ENCODE data around the gene MORC1. TPM values are rescaled to one million over a fixed set of nuclear protein-coding genes. Genes with fewer than 3 reads are reported as not detected.

MORC1 gene
- total RNA-seq, 1 donor, result not detected

DNA sequence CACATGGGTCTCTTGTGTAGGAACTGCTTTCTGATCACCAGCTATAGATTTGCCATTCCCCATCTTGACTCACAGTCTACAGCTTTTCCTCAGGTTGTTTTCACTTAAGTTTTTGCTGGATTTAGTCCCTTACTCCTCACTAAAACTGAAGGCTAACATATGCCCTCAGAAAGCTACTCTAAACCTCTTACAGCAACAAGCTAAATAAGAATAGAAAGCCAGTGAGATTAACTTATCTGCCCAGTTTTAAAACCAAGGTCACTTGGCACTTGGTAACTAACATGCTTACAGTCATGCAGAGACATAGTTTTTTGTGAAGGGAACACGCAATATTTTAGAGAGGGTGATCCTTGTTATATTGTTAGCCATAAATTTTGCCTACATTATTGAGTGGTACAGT lies 164.2 kb downstream of the MORC1 start, which contains the start of gene GUCA1C:
Gene GUCA1C, minus strand, starts transcription at position 180 of the 400 bp plus-strand sequence. Its CDS starts 117 bp downstream, at position 63.
- no peak for DNase-seq (ENCODE audit: low read depth)
- TF ChIP-seq, protein P1, sequence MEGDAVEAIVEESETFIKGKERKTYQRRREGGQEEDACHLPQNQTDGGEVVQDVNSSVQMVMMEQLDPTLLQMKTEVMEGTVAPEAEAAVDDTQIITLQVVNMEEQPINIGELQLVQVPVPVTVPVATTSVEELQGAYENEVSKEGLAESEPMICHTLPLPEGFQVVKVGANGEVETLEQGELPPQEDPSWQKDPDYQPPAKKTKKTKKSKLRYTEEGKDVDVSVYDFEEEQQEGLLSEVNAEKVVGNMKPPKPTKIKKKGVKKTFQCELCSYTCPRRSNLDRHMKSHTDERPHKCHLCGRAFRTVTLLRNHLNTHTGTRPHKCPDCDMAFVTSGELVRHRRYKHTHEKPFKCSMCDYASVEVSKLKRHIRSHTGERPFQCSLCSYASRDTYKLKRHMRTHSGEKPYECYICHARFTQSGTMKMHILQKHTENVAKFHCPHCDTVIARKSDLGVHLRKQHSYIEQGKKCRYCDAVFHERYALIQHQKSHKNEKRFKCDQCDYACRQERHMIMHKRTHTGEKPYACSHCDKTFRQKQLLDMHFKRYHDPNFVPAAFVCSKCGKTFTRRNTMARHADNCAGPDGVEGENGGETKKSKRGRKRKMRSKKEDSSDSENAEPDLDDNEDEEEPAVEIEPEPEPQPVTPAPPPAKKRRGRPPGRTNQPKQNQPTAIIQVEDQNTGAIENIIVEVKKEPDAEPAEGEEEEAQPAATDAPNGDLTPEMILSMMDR (IDR thresholded peaks at IDR 0.05; ENCODE audit: insufficient read depth, low read depth, low read length), result no peak
- no peak within 1 kb of the TSS for H3K4me3 ChIP-seq (ENCODE audit: low read depth, low read length)

DNA sequence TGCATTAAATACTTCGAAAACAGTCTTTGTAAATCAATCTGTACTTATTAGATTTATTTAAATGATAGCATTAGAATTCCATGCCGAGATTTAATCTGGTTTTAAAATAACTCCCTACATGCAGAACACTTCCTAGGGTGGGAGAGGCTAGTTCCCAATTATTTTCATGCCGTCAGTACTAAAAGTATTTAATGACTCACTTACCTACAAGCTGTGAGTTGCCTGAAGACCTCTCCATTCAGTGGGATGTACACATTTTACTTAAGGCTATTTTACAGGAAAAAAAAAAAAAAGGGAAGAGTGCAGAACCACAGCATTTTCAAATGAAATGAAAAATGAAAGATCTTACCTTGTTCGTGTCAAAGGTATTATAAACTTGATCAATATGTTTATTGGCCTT lies 164.7 kb downstream of the MORC1 start:
- TF ChIP-seq, protein P1 (IDR thresholded peaks at IDR 0.05; ENCODE audit: insufficient read depth, low read depth, low read length), result no peak
- H3K4me3 ChIP-seq (ENCODE audit: low read depth, low read length), result no peak overlapping the region
- DNase-seq (ENCODE audit: low read depth), result no peak

DNA sequence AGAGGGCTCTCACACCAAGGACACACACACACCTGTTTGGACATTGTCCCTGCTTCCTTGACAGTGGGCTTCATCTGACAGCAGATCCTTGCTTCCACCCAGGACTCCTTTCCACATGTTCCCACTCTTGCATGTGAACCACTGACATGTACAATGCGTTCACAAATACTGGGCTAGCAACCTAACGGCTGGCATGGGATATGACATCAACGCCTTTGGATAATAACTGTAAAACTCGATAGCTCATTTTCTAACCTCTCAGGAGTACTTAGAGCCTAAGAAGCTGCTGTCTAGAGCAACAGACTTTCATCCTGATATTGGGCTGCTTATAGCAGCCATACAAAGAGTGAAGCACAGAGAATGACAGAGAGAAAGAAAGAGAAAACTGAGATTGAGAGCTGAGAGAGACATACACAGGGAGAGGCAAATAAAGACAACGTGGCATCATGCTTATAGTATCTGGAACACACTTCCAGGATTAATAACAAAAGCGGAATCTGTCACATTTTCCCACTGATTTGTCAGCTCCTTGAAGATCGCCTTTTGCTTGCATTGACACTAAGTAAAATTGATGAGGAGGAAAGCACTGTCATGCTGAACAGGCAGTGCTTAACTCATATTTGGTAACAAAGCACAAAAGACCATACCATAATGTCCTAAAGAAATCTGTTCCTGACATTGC lies 166.0 kb downstream of the MORC1 start:
- no peak for DNase-seq (ENCODE audit: low read depth)
- TF ChIP-seq, protein P1 (IDR thresholded peaks at IDR 0.05; ENCODE audit: insufficient read depth, low read depth, low read length), result no peak
- no peak overlapping the region for H3K4me3 ChIP-seq (ENCODE audit: low read depth, low read length)

DNA sequence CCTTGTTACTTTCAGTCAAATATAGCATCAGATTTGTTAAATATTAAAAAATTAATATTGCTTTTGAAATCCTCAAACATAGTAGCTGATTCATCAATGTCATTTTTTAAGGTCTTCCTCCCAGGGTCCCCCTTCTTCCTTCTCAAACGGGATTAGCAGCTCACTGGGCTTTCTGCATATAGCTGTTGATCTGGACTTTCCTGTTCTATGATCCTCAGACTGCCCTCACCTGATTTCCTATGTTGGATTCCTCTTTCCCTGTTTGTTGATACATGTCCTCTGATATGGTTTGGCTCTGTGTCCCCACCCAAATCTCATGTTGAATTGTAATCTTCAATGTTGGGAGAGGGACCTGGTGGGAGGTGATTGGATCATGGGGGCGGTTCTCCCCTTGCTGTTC lies 170.1 kb downstream of the MORC1 start:
- H3K4me3 ChIP-seq (ENCODE audit: low read depth, low read length), result no peak overlapping the region
- no peak for DNase-seq (ENCODE audit: low read depth)
- TF ChIP-seq, protein P1 (IDR thresholded peaks at IDR 0.05; ENCODE audit: insufficient read depth, low read depth, low read length), result no peak

DNA sequence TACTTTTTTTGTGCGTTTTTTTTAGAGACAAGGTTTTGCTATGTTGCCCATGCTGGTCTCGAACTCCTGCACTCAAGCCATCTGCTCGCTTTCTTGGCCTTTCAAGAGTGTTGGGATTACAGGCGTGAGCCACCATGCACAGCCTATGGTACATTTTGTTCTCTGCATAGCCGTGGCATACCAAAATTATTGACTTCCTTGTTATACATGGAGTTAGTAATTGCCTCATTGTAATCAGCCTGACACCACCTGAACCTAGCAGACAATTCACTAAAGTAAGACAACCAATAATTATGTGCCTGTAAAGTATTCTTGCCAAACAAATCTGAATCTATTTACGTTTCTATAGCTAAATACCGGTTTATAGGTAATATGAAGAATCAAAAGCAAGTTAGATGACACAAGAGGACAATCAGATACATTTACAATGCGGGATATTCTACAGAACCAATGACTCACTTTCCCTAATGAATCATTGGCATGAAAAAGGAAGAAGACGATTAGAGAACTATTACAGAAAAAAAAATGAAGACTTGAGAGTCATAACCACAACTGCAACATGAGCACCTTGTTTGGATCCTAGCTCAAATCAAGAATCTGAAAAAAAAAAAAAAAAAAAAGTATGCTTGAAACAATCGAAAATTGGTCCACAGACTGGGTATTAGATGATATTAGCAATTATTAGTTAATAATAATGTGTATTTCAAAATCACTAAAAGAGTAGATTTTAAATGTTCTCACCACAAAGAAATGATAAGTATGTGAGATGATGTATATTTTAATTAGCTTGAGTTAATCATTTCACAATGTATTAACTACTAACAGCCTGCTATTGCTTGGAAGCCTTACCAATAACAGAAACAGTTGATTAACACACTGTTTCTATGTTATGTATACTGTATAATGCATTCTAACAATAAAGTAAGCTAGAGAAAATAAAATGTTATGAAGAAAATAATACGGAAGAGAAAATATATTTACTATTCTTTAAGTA lies 171.3 kb downstream of the MORC1 start:
- TF ChIP-seq, protein P1 (IDR thresholded peaks at IDR 0.05; ENCODE audit: insufficient read depth, low read depth, low read length), result no peak
- no peak overlapping the region for H3K4me3 ChIP-seq (ENCODE audit: low read depth, low read length)
- DNase-seq (ENCODE audit: low read depth), result no peak

DNA sequence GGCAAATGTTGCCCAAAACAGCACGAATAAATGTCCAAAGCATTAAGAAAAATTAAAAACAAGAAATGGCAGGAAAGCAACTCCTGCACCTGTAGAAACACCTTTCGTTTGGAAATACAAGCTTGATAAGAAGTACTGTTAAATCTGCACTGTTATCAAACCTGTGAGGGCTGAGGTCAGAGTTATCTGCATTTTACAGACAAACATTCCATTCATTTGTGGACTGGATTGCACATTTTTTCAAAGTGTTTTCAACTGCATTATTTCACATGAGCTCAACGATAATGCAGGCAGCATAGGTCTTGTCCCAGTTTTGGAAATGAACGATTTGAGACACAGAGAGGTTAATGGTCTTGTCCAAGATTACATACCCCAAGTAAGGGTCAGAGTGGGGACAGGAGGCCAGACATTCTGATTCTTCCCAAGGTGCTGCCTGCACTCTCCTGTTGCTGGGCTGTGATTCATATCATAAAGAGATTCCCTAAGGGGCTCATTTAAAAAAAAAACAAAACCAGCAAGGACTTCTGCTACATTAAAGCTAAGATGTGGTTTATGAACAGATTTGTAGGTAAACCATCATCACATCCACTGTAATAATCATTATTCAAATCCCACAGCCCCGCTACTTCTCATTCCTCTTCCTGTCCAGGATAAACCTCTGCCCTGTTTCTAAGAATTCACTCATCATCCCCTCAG lies 177.2 kb downstream of the MORC1 start:
- H3K4me3 ChIP-seq (ENCODE audit: low read depth, low read length), result no peak overlapping the region
- no peak for DNase-seq (ENCODE audit: low read depth)
- TF ChIP-seq, protein P1 (IDR thresholded peaks at IDR 0.05; ENCODE audit: insufficient read depth, low read depth, low read length), result no peak
